Astrocyte (in vitro differentiated cells and primary cell): ENCODE measurements around the gene DNM1. TPM values are rescaled to one million over a fixed set of nuclear protein-coding genes. Genes with fewer than 3 reads are reported as not detected.
A peak's percentile ranks its signal among the peaks of the same experiment; 100 is the strongest.

Experiments used
- DNase-seq: peaks from one replicate; pipeline ENCODE4 v3.0.0-alpha.2; 2010; ENCODE audit warnings: low read depth
- FAIRE-seq: peaks from 2 replicates; lab custom pipeline; 2011; peaks lifted over from hg19 to GRCh38; lab: Jason Lieb, UNC
- H2AFZ ChIP-seq: 2 replicates; pipeline ENCODE4 v1.6.0; 2012; ENCODE audit warnings: low read depth, low read length, inconsistent platforms
- H3K27ac ChIP-seq: 2 replicates; pipeline ENCODE4 v1.5.1; 2011; ENCODE audit warnings: low read depth, low read length, inconsistent platforms
- H3K27me3 ChIP-seq: 2 replicates; pipeline ENCODE4 v1.6.0; 2011; ENCODE audit warnings: low read length, inconsistent platforms; ENCODE audit not compliant: insufficient read depth
- H3K36me3 ChIP-seq: 2 replicates; pipeline ENCODE4 v1.5.1; 2011; ENCODE audit warnings: low read length, inconsistent platforms; ENCODE audit not compliant: insufficient read depth
- H3K4me1 ChIP-seq: 2 replicates; pipeline ENCODE4 v1.5.1; 2011; ENCODE audit warnings: low read length, inconsistent platforms; ENCODE audit not compliant: insufficient read depth
- H3K4me2 ChIP-seq: 2 replicates; pipeline ENCODE4 v1.6.0; 2012; ENCODE audit warnings: low read length, inconsistent platforms
- H3K4me3 ChIP-seq: 2 replicates; pipeline ENCODE4 v1.5.1; 2011; ENCODE audit warnings: low read depth, mild to moderate bottlenecking, low read length, inconsistent platforms; ENCODE audit not compliant: insufficient read depth
- H3K79me2 ChIP-seq: 2 replicates; pipeline ENCODE4 v1.6.0; 2012; ENCODE audit warnings: mild to moderate bottlenecking, low read length, inconsistent platforms; ENCODE audit not compliant: insufficient read depth
- H3K9ac ChIP-seq: 2 replicates; pipeline ENCODE4 v1.6.0; 2012; ENCODE audit warnings: mild to moderate bottlenecking, low read length, inconsistent platforms
- H3K9me3 ChIP-seq: 2 replicates; pipeline ENCODE4 v1.5.1; 2012; ENCODE audit warnings: low read depth, mild to moderate bottlenecking, low read length, inconsistent platforms; ENCODE audit not compliant: insufficient read depth
- H4K20me1 ChIP-seq: 2 replicates; pipeline ENCODE4 v1.6.0; 2012; ENCODE audit warnings: low read length, inconsistent platforms; ENCODE audit not compliant: insufficient read depth
- H3K27ac Mint-ChIP-seq: one replicate; pipeline ENCODE4 v1.8.0; 2021; ENCODE audit warnings: mild to moderate bottlenecking, mixed read lengths; ENCODE audit not compliant: unreplicated experiment
- H3K27me3 Mint-ChIP-seq: one replicate; pipeline ENCODE4 v1.8.0; 2021; ENCODE audit warnings: low read depth, mixed read lengths; ENCODE audit not compliant: unreplicated experiment
- H3K36me3 Mint-ChIP-seq: one replicate; pipeline ENCODE4 v1.8.0; 2021; ENCODE audit warnings: low read depth, mixed read lengths; ENCODE audit not compliant: unreplicated experiment
- H3K4me1 Mint-ChIP-seq: one replicate; pipeline ENCODE4 v1.8.0; 2021; ENCODE audit warnings: low read depth, mixed read lengths; ENCODE audit not compliant: unreplicated experiment
- H3K4me3 Mint-ChIP-seq: one replicate; pipeline ENCODE4 v1.8.0; 2021; ENCODE audit warnings: mild to moderate bottlenecking, moderate library complexity, mixed read lengths; ENCODE audit not compliant: unreplicated experiment
- H3K9me3 Mint-ChIP-seq: one replicate; pipeline ENCODE4 v1.8.0; 2021; ENCODE audit warnings: mild to moderate bottlenecking, mixed read lengths; ENCODE audit not compliant: unreplicated experiment
- EZH2 ChIP-seq: IDR thresholded peaks from 2 replicates; pipeline ENCODE4 v1.6.1; 2012; ENCODE audit warnings: mild to moderate bottlenecking, low read length, inconsistent platforms; ENCODE audit not compliant: insufficient read depth
- total RNA-seq: library from RNA; stranded (reverse); gene quantifications from 2 replicates; pipeline ENCODE4 v1.2.1, GENCODE V29; 2021
- TF ChIP-seq, protein P1 (sequence below): IDR thresholded peaks from 2 replicates; pipeline ENCODE4 v1.5.1; 2011; ENCODE audit warnings: low read depth, mild to moderate bottlenecking, inconsistent platforms, low read length, moderate library complexity; ENCODE audit not compliant: insufficient read depth

Gene DNM1
- total RNA-seq, 1 donor from 2014 or later: 29.7 TPM

DNA sequence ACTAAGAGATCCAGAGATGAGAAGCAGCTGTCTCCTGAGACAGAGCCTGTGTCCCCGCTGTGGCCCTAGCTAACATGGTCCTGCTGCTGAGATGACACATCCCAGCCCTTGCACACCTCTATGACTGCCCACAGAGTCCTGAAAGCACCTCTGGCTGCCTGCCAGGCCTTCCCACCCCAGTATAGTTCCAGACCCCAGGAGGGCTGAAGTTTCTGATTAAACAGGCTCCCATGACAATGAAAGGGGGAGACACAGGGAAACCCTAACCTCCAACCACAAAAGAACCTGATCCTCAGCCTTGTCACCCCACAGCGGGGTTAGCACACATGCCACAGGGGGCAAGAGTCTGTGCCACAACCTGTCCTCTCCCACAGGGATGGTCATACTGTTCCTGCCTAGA lies 27.5 kb upstream of the DNM1 start:
- peak overlapping the region; percentile 23 for H3K27ac Mint-ChIP-seq
- no peak overlapping the region for H3K4me3 Mint-ChIP-seq
- TF ChIP-seq EZH2: no peak
- TF ChIP-seq, protein P1, sequence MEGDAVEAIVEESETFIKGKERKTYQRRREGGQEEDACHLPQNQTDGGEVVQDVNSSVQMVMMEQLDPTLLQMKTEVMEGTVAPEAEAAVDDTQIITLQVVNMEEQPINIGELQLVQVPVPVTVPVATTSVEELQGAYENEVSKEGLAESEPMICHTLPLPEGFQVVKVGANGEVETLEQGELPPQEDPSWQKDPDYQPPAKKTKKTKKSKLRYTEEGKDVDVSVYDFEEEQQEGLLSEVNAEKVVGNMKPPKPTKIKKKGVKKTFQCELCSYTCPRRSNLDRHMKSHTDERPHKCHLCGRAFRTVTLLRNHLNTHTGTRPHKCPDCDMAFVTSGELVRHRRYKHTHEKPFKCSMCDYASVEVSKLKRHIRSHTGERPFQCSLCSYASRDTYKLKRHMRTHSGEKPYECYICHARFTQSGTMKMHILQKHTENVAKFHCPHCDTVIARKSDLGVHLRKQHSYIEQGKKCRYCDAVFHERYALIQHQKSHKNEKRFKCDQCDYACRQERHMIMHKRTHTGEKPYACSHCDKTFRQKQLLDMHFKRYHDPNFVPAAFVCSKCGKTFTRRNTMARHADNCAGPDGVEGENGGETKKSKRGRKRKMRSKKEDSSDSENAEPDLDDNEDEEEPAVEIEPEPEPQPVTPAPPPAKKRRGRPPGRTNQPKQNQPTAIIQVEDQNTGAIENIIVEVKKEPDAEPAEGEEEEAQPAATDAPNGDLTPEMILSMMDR: no peak
- no peak overlapping the region for H2AFZ ChIP-seq
- H3K9ac ChIP-seq: peak overlapping the region; percentile 51
- no peak overlapping the region for H3K4me3 ChIP-seq
- no peaks in the 10 kb centered on the region for H3K27me3 Mint-ChIP-seq
- H3K27ac ChIP-seq: peak overlapping the region; percentile 57
- H3K4me2 ChIP-seq: peak overlapping the region; percentile 67
- H3K36me3 ChIP-seq: peaks cover 39% of the 10 kb centered on the region
- peaks cover 7% of the 10 kb centered on the region for H3K9me3 ChIP-seq
- FAIRE-seq: no peak
- H4K20me1 ChIP-seq: peaks cover 26% of the 10 kb centered on the region
- H3K4me1 ChIP-seq: peaks cover 12% of the 10 kb centered on the region
- no peaks in the 10 kb centered on the region for H3K9me3 Mint-ChIP-seq
- no peak for DNase-seq
- H3K79me2 ChIP-seq: no peaks in the 10 kb centered on the region
- peaks cover 28% of the 10 kb centered on the region for H3K36me3 Mint-ChIP-seq
- no peaks in the 10 kb centered on the region for H3K27me3 ChIP-seq
- H3K4me1 Mint-ChIP-seq: no peaks in the 10 kb centered on the region

DNA sequence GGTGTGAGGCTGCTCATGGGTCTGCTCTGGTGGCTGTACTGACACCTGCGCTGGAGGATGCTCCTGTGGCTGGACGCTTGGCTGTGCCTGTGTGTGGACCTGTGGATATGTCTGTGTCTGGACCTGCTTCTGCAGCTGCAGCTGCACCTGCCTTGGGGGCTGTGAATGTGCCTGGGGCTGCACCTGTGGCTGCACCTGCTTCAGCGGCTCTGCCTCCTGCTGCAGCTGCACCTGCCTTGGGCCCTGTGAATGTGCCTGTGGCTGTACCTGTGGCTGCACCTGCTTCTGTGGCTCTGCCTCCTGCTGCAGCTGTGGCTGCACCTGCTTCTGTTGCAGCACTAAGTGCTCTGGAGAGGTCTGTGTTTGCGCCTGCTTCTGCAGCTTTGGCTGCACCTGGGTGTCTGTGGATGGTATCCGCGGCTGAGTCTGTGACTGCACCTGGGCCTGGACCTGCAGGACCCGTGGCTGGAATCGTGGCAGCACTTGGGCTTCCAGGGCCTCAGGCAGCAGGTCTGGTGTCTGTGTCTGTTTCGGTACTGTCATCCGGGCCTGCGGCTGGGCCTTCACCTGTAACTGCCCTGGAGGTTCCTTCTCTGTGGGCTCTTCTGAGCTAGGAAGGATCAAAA lies 24.3 kb upstream of the DNM1 start:
- no peak overlapping the region for H3K4me3 Mint-ChIP-seq

More for the DNA sequence above, 24.3 kb upstream of the DNM1 start:
- Histone ChIP-seq H3K4me2 (no peak overlapping the region), H3K9ac (no peak overlapping the region), H3K79me2 (no peaks in the 10 kb centered on the region), H3K4me1 (peaks cover 12% of the 10 kb centered on the region), H3K27me3 (no peaks in the 10 kb centered on the region), H3K9me3 (peaks cover 7% of the 10 kb centered on the region), H3K4me3 (no peak overlapping the region), H4K20me1 (peaks cover 36% of the 10 kb centered on the region), H2AFZ (no peak overlapping the region), H3K36me3 (peaks cover 40% of the 10 kb centered on the region), H3K27ac (no peak overlapping the region)
- Mint-ChIP-seq H3K27me3 (no peaks in the 10 kb centered on the region), H3K27ac (no peak overlapping the region), H3K36me3 (peaks cover 38% of the 10 kb centered on the region), H3K9me3 (no peaks in the 10 kb centered on the region), H3K4me1 (no peaks in the 10 kb centered on the region)
- TF ChIP-seq, protein P1: no peak
- TF ChIP-seq EZH2: no peak
- FAIRE-seq: no peak
- DNase-seq: no peak
